ENCODE results near the gene RABL3.

DNA sequence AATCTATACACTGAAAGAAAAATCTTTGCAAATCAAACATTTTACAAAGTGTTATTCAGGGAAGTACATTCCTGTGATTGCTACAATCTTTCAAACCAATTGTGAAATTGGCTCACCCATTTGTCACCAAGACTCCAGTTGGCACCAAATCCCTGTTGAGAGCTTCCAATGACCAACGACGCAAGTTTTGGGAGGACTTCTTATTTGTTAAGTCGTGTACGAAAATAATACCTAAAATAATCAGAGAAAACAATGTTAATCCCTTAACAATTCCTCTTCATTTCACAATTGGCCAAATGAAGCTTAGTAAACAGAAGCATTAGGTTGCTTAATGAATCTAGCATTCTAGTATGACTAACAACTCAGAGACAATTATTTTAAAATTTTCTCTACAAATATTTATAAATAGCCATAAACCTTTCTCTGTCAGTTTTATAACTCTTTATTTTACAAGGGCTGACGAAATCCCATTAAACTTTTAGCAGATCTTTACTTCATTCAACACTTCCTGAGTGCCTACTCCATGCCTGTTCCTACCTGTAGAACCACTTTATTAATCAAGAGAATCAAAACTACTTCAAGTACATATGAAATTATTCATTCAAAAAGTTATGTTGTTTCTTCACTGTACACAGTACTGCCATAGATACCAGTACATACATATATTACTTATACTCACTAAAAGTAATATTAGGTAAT, 36.3 kb downstream of the RABL3 start:
- TF ChIP-seq, protein P1, sequence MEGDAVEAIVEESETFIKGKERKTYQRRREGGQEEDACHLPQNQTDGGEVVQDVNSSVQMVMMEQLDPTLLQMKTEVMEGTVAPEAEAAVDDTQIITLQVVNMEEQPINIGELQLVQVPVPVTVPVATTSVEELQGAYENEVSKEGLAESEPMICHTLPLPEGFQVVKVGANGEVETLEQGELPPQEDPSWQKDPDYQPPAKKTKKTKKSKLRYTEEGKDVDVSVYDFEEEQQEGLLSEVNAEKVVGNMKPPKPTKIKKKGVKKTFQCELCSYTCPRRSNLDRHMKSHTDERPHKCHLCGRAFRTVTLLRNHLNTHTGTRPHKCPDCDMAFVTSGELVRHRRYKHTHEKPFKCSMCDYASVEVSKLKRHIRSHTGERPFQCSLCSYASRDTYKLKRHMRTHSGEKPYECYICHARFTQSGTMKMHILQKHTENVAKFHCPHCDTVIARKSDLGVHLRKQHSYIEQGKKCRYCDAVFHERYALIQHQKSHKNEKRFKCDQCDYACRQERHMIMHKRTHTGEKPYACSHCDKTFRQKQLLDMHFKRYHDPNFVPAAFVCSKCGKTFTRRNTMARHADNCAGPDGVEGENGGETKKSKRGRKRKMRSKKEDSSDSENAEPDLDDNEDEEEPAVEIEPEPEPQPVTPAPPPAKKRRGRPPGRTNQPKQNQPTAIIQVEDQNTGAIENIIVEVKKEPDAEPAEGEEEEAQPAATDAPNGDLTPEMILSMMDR (conservative IDR thresholded peaks at IDR 0.05; ENCODE audit: low read depth, low read length): no peak
- TF ChIP-seq, protein P2, sequence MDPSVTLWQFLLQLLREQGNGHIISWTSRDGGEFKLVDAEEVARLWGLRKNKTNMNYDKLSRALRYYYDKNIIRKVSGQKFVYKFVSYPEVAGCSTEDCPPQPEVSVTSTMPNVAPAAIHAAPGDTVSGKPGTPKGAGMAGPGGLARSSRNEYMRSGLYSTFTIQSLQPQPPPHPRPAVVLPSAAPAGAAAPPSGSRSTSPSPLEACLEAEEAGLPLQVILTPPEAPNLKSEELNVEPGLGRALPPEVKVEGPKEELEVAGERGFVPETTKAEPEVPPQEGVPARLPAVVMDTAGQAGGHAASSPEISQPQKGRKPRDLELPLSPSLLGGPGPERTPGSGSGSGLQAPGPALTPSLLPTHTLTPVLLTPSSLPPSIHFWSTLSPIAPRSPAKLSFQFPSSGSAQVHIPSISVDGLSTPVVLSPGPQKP (IDR thresholded peaks at IDR 0.05; ENCODE audit: borderline replicate concordance, low read depth, low read length): no peak
- no peak for TF ChIP-seq POLR2A (IDR thresholded peaks at IDR 0.05; ENCODE audit: low read depth, low read length)
- TF ChIP-seq FOS (IDR thresholded peaks at IDR 0.05; ENCODE audit: low read depth, low read length): no peak
- TF ChIP-seq NFE2L2 (IDR thresholded peaks at IDR 0.05; ENCODE audit: low read depth, low read length): no peak
